GM18520 (cell line): Measurements from ENCODE around the gene PDE7B.

Source experiments
- ATAC-seq: cut with Tn5 transposase; IDR thresholded peaks from one replicate; pipeline ENCODE4 v1.9.1; 2021; ENCODE audit not compliant: unreplicated experiment

The PDE7B gene

DNA sequence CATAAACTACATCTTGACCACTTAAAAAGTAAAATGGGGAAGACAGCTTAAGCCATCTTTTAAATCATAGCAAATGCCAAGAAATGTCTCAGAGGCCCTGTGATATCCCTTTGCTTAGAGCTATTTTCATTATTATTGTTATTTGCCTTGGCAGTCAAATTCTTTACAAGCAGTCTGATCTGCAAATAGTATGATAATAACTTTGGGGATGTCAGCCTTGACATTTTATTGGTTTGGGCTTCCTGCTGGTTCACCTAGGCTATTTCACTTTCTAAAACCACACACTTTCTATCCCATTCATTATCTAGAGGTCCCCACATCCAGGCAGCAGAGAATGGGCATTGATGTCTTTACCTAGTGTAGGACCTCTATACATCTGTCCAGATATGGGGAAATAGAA is 125.1 kb downstream of the PDE7B start:
- no peak for ATAC-seq

DNA sequence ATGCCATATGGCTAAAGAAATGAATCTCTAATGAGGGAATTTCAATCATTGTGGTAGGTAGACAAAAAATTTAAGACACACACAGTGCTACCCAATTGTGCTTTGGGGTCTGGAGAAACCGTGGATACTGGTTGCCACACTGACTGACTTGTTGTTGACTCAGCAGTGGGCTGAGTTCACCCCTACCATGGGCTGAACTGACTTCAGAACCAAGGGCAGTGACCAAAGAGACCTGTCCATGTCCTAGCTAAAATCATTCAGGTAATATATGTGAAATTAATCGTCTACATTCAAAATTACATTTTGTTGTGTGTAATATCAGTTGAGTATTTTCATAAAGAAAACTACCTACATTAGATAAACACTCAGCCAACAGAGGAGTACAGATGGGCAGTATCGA is 131.6 kb downstream of the PDE7B start:
- no peak for ATAC-seq

DNA sequence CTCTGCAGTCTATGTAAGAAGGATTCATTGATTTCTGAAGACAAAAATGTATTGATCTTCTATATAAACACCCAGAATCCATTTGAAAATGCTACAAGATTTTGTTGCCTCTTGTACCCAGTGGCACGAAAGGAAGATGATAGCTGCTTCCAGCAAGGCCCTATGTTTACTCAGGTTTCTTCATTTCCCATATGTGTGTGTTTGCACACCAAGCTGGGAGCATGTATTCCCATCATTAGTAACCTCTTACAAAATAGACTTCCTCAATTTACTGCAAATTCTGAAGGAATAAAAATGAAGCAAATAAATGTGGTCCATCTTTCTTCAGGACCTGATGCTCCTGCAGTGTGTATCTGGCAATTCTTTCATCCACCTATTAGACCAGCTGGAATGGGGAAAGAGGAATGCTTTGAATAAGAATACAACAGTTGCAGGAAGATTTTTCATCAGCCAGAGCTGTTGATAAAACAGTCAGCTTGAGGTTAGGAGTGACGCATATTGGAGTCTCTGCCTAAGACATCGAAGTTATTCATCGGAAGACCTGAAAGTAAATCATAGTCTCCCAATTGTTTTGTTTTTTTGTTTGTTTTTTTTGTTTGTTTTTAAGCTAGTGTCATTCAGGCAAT is 132.3 kb downstream of the PDE7B start:
- ATAC-seq, result no peak

DNA sequence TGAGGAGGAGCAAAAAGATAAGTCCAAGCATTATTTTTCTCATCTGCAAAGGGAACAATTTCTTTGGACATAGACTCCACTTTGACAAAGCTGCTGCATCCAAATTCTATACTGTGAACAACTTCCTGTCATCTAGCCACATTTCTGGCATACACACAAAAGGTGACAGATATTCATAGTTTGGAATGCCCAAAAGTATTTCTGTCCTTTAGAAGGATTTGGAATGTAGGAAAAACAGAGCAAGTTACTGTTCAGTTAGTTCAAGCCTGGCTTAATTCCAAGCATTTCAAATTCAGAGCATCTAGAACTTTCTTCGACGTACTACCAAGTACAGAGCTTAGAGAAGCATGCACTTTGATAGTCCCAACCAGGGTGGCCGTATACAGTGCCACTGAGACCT is 134.0 kb downstream of the PDE7B start:
- ATAC-seq, result no peak

DNA sequence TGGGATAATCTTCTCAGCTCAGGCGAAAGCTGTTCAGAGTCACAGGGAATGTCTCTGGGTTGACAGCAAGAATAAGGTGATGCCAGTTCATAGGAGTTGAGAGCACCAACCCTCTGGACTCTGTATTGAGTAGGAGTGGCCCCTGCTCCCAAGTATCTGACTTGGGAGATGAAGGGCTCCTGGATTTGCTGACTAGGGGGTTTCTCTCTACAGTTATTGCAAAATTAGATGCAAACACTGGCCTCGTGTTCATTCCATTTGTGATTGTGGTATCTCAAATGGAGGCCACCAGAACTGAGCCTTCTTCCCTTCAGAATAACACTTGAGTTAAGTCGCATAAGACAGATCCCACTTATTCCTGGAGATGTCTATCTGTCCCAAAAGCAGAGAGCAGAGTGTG is 135.7 kb downstream of the PDE7B start:
- no peak for ATAC-seq

DNA sequence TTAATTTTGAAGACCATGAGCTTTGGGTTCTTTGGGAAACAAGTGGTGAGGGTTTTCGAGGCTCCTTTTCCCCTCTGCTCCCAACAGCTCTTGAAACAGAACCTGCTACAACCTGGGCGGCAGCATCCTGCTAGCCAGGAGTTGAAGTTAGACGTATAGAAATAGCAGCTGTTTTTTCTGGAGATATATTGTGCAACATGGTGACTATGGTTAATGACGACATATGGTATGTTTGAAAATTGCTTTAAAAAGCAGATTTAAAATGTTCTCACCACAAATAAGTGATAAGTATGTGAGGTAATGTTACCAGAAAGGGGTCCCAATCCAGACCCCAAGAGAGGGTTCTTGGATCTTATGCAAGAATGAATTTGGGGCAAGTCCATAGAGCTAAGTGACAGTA is 138.9 kb downstream of the PDE7B start:
- no peak for ATAC-seq

DNA sequence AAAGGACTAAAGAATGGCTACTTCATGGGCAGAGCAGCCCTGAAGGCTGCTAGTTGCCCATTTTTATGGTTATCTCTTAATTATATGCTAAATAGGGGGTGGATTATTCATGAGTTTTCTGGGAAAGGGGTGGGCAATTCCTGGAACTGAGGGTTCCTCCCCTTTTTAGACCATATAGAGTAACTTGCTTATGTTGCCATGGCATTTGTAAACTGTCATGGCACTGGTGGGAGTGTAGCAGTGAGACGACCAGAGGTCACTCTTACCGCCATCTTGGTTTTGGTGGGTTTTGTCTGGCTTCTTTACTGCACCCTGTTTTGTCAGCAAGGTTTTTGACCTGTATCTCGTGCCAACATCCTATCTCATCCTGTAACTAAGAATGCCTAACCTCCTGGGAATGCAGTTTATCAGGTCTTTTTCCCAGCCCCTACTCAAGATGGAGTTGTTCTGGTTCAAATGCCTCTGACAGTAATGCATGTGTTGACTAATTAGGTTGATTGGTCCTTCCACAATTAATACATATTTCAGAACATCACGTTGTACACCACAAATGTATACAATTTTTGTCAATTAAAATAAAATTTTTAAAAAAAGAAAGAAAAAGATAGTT is 139.5 kb downstream of the PDE7B start:
- ATAC-seq, result no peak

DNA sequence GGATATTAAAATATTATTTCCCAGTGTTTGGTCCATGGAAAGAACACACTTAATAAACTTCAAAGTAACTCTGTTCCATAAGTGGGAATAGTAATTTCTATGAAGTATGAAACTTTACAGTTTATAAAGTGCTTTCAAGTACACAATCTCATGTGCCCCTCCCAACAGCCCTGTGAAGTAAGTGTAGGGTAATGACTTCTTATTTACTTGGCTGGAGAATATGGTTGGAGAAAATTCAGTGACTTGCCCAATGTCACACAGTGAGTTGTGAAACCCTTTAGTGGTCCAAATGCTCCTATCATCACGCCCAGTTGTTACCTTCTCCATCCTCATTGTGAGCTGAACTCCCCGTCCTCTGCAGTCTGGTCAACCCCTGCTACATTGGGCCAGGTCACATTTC is 141.2 kb downstream of the PDE7B start:
- ATAC-seq, result no peak

DNA sequence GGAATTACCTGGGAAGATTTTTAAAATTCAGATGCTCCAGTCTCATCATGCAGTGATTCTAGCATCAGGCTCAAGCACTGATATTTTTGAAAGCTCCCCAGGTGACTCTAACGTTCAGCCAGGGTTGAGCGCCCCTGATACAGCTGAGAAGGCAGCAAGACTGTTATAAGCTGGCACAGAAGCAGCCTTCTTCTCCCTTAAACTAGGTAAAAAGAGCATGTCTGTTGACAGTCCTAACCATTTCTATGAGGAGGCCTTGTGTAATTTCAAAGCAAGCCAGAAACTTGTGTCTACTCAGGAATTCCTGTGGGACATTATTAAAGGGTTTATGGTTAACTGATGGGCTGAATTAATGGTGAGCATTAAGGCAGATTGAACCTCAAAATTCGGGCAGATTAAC is 141.9 kb downstream of the PDE7B start:
- no peak for ATAC-seq

DNA sequence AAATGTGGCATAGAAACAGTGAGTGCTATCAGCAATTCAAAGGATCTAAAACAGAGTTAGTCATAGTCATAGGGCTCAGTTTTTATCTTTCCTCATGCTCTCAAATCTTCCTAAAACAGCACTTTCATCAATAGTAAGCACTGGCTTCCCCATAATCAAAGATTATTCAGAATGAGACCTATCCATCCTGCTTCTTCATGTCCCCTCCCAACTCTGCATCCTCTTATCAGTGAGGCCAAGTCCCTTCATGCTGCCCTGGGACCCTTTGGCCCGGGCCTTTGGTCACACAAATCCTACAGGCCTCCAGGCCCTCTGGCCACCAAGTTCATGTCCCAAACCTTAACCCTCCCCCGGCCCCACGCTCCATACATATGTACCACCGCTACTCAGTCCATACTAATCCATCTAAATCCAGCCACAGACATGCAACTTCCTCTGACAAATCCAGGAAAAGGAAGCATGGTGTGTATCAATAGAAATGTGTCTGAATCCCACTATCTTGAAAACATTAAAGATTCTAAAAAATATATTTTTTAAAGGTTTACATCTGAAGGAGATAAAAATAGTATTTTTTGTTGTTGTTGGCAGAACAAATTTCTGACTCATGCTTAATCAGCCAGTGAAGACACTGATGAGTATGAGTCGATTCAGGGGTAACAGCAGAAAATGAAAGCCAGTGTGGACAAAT is 143.5 kb downstream of the PDE7B start:
- no peak for ATAC-seq

DNA sequence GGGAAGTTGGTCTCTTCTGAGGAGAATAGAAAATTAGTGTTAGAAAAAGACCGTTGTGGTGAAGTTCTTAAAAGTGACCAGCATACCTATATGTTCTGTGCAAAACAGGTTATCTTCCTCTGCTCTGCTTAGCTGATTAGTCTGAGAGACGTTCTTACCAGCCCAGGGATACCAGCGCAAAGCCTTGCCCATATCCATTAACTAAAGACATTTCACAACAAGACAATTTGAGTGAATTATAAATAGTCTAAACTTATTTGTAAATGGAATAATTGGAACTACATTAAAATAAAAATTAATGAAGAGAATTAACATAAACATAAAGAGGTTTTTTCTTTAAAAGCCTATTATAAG is 144.0 kb downstream of the PDE7B start:
- ATAC-seq, result no peak

DNA sequence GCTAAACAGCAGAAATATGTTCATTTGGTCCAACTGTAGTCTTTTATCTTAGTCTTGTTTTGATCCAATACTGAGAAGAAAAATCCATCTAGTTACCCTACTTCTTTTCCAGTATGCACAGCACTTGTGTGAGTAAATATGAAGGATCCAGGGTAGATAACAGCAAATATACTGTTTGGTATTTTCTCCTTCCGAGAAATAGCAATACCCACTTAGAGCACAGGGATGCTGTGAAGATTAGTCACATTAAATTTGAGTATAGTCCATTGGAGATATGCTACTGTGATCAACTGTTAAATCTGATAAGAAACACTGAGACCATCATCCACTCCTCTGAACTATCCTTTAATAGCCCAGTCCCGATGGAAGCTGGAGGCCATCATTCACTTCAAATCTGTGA is 145.2 kb downstream of the PDE7B start:
- ATAC-seq, result no peak

DNA sequence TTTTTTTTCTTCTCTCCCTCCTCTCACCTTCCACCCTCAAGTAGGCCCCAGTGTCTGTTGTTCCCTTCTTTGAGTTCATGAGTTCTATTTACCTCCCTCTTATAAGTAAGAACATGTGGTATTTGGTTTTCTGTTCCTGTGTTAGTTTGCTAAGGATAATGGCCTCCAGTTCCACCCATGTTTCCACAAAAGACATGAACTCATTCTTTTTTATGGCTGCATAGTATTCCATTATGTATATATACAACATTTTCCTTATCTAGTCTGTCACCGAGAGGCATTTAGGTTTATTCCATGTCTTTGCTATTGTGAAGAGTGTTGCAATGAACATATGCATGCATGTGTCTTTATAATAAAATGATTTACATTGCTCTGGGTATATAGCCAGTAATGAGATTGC is 147.9 kb downstream of the PDE7B start:
- no peak for ATAC-seq

DNA sequence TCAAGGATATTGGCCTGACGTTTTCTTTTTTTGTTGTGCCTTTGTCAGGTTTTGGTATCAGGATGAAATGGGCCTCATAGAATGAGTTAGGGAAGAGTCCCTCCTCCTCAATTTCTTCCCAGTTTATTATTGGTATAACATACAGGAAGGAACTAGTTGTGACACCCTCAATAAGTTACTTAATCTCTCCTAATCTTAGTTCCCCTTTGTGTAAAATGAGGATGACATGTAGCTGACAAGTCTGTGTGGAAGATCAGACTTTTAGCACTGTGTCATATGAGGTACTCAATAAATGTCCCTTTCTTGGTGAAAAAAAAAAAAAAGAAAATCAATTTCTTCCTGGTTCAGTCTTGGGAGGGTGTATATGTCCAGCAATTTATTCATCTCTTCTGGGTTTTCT is 155.8 kb downstream of the PDE7B start:
- ATAC-seq, result no peak

DNA sequence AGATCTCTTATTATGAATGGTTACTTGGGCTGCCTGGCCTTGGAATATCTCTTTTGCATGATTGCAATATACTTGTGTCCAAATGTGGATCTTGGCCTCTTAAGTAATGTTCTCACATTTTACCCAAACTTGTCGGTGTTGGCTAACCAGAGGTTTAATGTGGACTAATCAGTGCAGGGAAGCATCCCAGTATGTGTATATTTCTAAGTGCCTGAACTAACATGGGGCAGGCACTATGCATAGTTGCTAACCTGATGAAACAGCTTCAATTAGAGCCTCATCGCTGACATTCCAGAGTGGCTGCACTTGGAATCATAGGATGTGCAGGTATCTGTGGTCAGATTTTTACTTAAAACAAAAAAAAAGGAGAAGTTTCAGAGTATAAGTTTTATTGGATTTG is 160.0 kb downstream of the PDE7B start:
- no peak for ATAC-seq

DNA sequence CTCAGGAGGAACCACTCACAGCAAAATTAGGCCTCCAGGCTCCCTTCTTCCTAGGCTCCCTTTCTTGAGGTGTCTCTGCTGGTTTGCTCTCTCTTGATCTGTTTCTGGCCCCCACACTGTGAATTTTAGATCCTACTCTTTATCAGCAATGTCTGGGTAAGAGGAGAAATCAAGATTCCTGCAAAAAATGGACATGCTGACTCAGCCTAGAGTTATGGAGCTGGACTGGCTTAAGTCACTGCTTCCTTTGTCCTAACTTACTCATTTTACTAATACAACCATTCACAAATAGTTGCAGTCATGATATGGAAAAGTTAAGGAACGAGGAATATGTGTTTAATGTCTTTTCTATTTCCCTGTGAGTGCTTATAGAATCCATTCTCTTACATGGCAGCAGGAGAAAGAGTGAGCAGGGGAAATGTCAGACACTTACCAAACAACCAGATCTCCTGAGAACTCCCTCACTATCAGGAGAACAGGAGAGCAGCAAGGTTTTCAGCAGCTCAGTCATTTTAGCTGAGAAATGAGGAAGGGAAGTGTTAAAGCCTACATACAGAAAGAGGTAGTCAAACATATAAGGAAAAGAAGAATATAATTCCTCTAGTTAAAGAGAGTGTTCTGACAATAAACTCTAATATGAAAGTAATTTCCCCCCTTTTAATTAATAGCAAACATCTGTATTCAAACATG is 160.8 kb downstream of the PDE7B start:
- no peak for ATAC-seq

DNA sequence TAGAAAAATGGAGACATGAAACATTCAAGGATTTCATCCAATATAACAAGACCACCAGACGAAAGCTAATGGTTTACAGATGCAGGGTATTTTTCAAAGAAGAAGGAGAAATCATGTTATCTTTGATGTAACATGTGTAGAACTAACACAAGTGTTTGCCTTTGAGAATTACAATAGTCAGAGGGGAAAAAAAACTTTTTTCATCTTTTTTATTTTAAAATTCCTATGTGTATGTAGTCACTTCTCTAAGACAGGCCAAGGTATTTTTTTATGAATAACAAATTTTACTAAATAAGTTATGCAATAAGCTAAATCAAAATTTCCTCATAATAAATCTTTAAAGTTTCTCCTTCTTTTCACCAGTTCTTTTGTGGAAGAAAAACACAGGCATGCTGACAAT is 161.4 kb downstream of the PDE7B start:
- no peak for ATAC-seq

DNA sequence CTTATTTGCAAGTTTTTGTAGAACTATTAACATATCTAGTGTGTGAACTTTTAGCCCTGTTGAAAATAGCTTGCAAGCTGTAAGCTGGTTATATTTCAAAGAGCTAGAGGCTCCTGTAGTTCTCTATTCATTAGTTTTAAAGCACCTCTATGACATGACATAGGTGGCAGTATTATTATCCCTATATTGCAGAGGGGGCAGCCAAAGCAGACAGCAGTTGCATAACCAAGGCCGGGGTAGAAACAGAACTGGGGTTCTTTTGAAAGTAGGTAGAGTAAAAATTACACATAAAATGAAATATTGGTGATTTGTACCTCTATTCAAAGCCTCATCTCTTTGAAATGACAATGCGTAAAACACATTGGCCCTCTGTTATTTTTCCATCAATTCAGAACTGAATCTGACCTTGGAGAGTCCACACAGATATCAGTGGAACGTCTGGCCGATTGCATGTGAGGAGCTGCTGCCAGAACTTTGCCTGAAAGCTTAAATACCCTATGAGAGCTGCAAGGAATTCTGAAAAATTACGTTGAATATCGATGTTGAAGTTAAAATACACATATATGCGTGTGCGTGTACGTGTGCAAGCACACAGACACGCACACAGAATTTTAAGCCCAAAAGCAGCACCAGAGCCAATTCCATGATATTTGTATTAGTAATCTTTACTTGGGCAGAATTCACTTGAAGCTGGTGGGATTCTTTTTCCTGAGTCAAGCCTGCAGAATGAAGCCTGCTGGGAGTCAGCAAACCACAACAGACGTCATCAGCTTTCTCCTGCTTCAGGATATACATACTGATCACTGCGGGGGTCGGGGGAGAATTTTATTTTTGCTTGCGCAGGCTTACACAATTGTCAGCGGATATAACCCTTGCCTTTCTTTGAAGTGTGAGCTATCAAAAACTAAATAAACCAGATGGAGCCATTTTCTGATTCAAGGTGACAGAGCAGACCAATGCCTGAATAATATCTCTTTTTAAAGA is 163.2 kb downstream of the PDE7B start:
- no peak for ATAC-seq

DNA sequence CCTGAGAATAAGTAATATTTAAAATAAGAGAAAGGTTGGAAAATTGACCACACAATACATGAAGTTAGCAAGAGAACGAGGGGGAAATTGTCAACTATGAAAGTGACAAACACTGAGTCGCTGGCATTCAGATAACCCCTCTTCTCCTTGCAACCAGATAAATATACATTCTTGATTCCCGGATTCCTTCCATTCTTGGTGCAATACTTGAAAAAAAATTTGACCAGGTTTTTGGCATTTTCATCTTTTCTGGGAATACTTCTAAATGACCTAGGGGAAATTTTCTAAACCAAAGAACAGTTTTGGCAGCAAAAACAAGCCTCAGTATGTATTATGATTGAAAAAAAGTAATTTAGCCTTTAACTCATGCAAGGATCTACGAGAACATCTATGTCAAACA is 164.0 kb downstream of the PDE7B start:
- no peak for ATAC-seq

DNA sequence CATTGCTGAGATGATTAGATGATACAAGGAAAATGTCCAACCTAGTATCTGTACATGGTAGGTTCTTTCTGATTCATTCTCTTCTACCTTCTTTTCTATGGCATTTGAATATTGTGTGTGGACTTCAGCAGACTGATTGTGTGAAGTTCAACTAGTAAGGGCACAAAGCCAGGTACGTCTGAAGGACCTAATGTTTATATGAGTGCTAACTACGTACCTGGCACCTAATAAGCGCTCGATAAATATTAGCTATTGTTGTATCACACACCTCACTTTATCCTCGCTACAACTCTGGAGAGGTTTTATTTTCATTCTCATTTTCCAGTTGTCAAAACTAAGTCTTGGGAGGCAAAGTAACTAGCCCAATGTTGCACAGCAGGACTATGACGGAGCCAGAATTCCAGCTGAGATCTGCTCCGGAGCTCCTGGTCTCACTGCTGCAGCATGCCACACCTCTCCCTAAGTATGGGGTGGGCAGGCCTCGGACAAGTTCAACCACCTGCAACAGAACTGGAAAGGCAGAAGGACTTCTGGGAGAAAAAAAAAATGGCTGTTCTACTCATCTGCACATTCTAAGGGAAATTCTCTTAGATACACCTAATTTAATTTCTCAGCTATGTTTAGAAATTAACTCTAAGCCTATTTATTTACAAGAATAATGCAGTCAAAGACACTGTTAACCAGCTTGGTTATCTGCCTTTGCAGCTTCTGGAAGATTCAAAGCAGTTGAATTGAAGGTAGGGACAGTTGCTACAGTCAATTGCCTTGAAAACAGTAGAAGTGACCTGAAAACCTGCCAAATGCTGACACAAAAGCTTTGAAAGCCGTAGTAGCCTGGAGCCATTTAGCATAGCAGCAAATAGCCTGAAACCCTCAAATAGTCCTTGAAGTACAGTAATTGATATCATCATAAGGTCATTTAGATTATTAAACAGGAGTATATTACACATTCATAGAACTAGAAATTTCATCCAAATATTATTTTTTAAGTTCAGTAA is 165.0 kb downstream of the PDE7B start:
- no peak for ATAC-seq
